ENCODE measurements around the gene TNFSF11. TPM values are rescaled to one million over a fixed set of nuclear protein-coding genes. Genes with fewer than 3 reads are reported as not detected.

TNFSF11 gene
- total RNA-seq, 2 experiments from 2014 or later = 0.32 to 0.94 TPM

GRCh38 chr13:42569576-42570344 lies 4.2 kb upstream of the TNFSF11 start:
- ChIA-PET CTCF (no interaction called here), POLR2A (no interaction called here)
- H3K4me1 Mint-ChIP-seq (ENCODE audit: low read depth) = peaks cover 4% of the 10 kb centered on the region
- H3K27ac Mint-ChIP-seq = no peak overlapping the region
- no peaks in the 10 kb centered on the region for H3K36me3 Mint-ChIP-seq (ENCODE audit: low read depth)
- H3K4me3 Mint-ChIP-seq = no peak overlapping the region
- no peaks in the 10 kb centered on the region for H3K9me3 Mint-ChIP-seq (ENCODE audit: insufficient read depth)
- no peak for ATAC-seq
- peaks cover 26% of the 10 kb centered on the region for H3K27me3 Mint-ChIP-seq (ENCODE audit: low read depth)
- DNase-seq = no peak

GRCh38 chr13:42571895-42572294 lies 2.1 kb upstream of the TNFSF11 start:
- H3K4me3 Mint-ChIP-seq = no peak overlapping the region
- peaks cover 40% of the 10 kb centered on the region for H3K27me3 Mint-ChIP-seq (ENCODE audit: low read depth)
- peaks cover 13% of the 10 kb centered on the region for H3K4me1 Mint-ChIP-seq (ENCODE audit: low read depth)
- H3K36me3 Mint-ChIP-seq (ENCODE audit: low read depth) = no peaks in the 10 kb centered on the region
- ChIA-PET POLR2A (no interaction called here), CTCF (no interaction called here)
- H3K27ac Mint-ChIP-seq = no peak overlapping the region
- DNase-seq (no peak), ATAC-seq (no peak)
- no peaks in the 10 kb centered on the region for H3K9me3 Mint-ChIP-seq (ENCODE audit: insufficient read depth)

GRCh38 chr13:42574435-42575311 lies 721 bp downstream of the TNFSF11 start:
- DNase-seq (peak; percentile 49), ATAC-seq (peak; percentile 89)
- Mint-ChIP-seq H3K27ac (no peak overlapping the region), H3K4me1 (ENCODE audit: low read depth) (peaks cover 13% of the 10 kb centered on the region), H3K4me3 (peak overlapping the region; percentile 76), H3K9me3 (ENCODE audit: insufficient read depth) (no peaks in the 10 kb centered on the region), H3K27me3 (ENCODE audit: low read depth) (peaks cover 47% of the 10 kb centered on the region), H3K36me3 (ENCODE audit: low read depth) (no peaks in the 10 kb centered on the region)
- CTCF ChIA-PET = no interaction called here
- POLR2A ChIA-PET = no interaction called here

GRCh38 chr13:42575938-42576337 lies 2.0 kb downstream of the TNFSF11 start:
- ATAC-seq (no peak), DNase-seq (no peak)
- Mint-ChIP-seq H3K4me1 (ENCODE audit: low read depth) (peaks cover 13% of the 10 kb centered on the region), H3K36me3 (ENCODE audit: low read depth) (no peaks in the 10 kb centered on the region), H3K9me3 (ENCODE audit: insufficient read depth) (no peaks in the 10 kb centered on the region), H3K4me3 (no peak overlapping the region), H3K27ac (no peak overlapping the region), H3K27me3 (ENCODE audit: low read depth) (peaks cover 46% of the 10 kb centered on the region)
- ChIA-PET CTCF (no interaction called here), POLR2A (no interaction called here)

GRCh38 chr13:42577538-42577937 lies 3.6 kb downstream of the TNFSF11 start:
- H3K4me1 Mint-ChIP-seq (ENCODE audit: low read depth) = peaks cover 13% of the 10 kb centered on the region
- no peaks in the 10 kb centered on the region for H3K9me3 Mint-ChIP-seq (ENCODE audit: insufficient read depth)
- no peak overlapping the region for H3K4me3 Mint-ChIP-seq
- H3K27me3 Mint-ChIP-seq (ENCODE audit: low read depth) = peaks cover 40% of the 10 kb centered on the region
- ATAC-seq (no peak), DNase-seq (no peak)
- no peaks in the 10 kb centered on the region for H3K36me3 Mint-ChIP-seq (ENCODE audit: low read depth)
- CTCF ChIA-PET = no interaction called here
- no peak overlapping the region for H3K27ac Mint-ChIP-seq
- POLR2A ChIA-PET = no interaction called here

GRCh38 chr13:42580644-42581043 lies 6.7 kb downstream of the TNFSF11 start:
- Mint-ChIP-seq H3K4me1 (ENCODE audit: low read depth) (no peaks in the 10 kb centered on the region), H3K27me3 (ENCODE audit: low read depth) (peaks cover 26% of the 10 kb centered on the region), H3K27ac (no peak overlapping the region), H3K4me3 (no peak overlapping the region), H3K9me3 (ENCODE audit: insufficient read depth) (no peaks in the 10 kb centered on the region), H3K36me3 (ENCODE audit: low read depth) (no peaks in the 10 kb centered on the region)
- CTCF ChIA-PET = interaction anchor here (1.0 kb wide), 1 partner anchor 11 kb away, joined by 3 read pairs; no protein-coding TSS in a partner anchor
- DNase-seq (peak; percentile 8), ATAC-seq (no peak)
- POLR2A ChIA-PET = no interaction called here

GRCh38 chr13:42581427-42581826 lies 7.5 kb downstream of the TNFSF11 start:
- H3K27ac Mint-ChIP-seq = no peak overlapping the region
- ATAC-seq = no peak
- H3K27me3 Mint-ChIP-seq (ENCODE audit: low read depth) = peaks cover 20% of the 10 kb centered on the region
- no peaks in the 10 kb centered on the region for H3K4me1 Mint-ChIP-seq (ENCODE audit: low read depth)
- no peaks in the 10 kb centered on the region for H3K9me3 Mint-ChIP-seq (ENCODE audit: insufficient read depth)
- ChIA-PET POLR2A (no interaction called here), CTCF (interaction anchor here (0.8 to 1.5 kb wide), 3 partner anchors 10 to 247 kb away, joined by 3 read pairs; no protein-coding TSS in a partner anchor)
- no peaks in the 10 kb centered on the region for H3K36me3 Mint-ChIP-seq (ENCODE audit: low read depth)
- H3K4me3 Mint-ChIP-seq = no peak overlapping the region
- DNase-seq = no peak

- H3K27ac Mint-ChIP-seq = no peak overlapping the region
- no peaks in the 10 kb centered on the region for H3K4me1 Mint-ChIP-seq (ENCODE audit: low read depth)
- ChIA-PET POLR2A (interaction anchor here (0.6 kb wide), 1 partner anchor 1613 kb away, joined by 4 read pairs; no protein-coding TSS in a partner anchor), CTCF (interaction anchor here (0.7 kb wide), 1 partner anchor 10 kb away, joined by 3 read pairs; no protein-coding TSS in a partner anchor)
- no peaks in the 10 kb centered on the region for H3K9me3 Mint-ChIP-seq (ENCODE audit: insufficient read depth)
- ATAC-seq (no peak), DNase-seq (no peak)
- H3K27me3 Mint-ChIP-seq (ENCODE audit: low read depth) = peaks cover 7% of the 10 kb centered on the region
- no peaks in the 10 kb centered on the region for H3K36me3 Mint-ChIP-seq (ENCODE audit: low read depth)
- no peak overlapping the region for H3K4me3 Mint-ChIP-seq
Measured at GRCh38 chr13:42591602-42592001, 17.6 kb downstream of the TNFSF11 start.

- Mint-ChIP-seq H3K9me3 (ENCODE audit: insufficient read depth) (no peaks in the 10 kb centered on the region), H3K4me3 (no peak overlapping the region)
Measured at GRCh38 chr13:42592915-42593900, 19.3 kb downstream of the TNFSF11 start.

GRCh38 chr13:42594481-42595252 lies 20.7 kb downstream of the TNFSF11 start:
- Mint-ChIP-seq H3K4me3 (no peak overlapping the region), H3K27me3 (ENCODE audit: low read depth) (peaks cover 6% of the 10 kb centered on the region), H3K27ac (no peak overlapping the region), H3K9me3 (ENCODE audit: insufficient read depth) (no peaks in the 10 kb centered on the region), H3K4me1 (ENCODE audit: low read depth) (no peaks in the 10 kb centered on the region), H3K36me3 (ENCODE audit: low read depth) (no peaks in the 10 kb centered on the region)
- POLR2A ChIA-PET = interaction anchor here (1.0 kb wide), 1 partner anchor 202 kb away, joined by 3 read pairs; no protein-coding TSS in a partner anchor
- CTCF ChIA-PET = interaction anchor here (0.6 to 2.0 kb wide), 21 partner anchors 11 to 1931 kb away, joined by 3 to 14 read pairs (median 3); no protein-coding TSS in a partner anchor
- DNase-seq (peak; percentile 72), ATAC-seq (peak; percentile 51)

More at GRCh38 chr13:42592915-42593900, 19.3 kb downstream of the TNFSF11 start:
- Mint-ChIP-seq H3K4me1 (ENCODE audit: low read depth) (no peaks in the 10 kb centered on the region), H3K27me3 (ENCODE audit: low read depth) (peaks cover 5% of the 10 kb centered on the region), H3K27ac (no peak overlapping the region), H3K36me3 (ENCODE audit: low read depth) (no peaks in the 10 kb centered on the region)
- CTCF ChIA-PET = interaction anchor here (1.0 to 1.5 kb wide), 3 partner anchors 35 to 319 kb away, joined by 3 read pairs; no protein-coding TSS in a partner anchor
- POLR2A ChIA-PET = no interaction called here
- ATAC-seq (no peak), DNase-seq (no peak)
